ENCODE data around the gene DCDC2.

DCDC2 gene

GRCh38 chr6:24334285-24334684 is 23.6 kb downstream of the DCDC2 start:
- TF ChIP-seq, protein P1, sequence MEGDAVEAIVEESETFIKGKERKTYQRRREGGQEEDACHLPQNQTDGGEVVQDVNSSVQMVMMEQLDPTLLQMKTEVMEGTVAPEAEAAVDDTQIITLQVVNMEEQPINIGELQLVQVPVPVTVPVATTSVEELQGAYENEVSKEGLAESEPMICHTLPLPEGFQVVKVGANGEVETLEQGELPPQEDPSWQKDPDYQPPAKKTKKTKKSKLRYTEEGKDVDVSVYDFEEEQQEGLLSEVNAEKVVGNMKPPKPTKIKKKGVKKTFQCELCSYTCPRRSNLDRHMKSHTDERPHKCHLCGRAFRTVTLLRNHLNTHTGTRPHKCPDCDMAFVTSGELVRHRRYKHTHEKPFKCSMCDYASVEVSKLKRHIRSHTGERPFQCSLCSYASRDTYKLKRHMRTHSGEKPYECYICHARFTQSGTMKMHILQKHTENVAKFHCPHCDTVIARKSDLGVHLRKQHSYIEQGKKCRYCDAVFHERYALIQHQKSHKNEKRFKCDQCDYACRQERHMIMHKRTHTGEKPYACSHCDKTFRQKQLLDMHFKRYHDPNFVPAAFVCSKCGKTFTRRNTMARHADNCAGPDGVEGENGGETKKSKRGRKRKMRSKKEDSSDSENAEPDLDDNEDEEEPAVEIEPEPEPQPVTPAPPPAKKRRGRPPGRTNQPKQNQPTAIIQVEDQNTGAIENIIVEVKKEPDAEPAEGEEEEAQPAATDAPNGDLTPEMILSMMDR (IDR thresholded peaks at IDR 0.05), result no peak
- no peaks in the 10 kb centered on the region for H3K4me1 ChIP-seq
- no peak overlapping the region for H2AFZ ChIP-seq
- no peak overlapping the region for H3K9ac ChIP-seq
- H3K27ac ChIP-seq, result no peak overlapping the region
- H3K9me3 ChIP-seq (ENCODE audit: control insufficient read depth, low read length), result no peaks in the 10 kb centered on the region
- no peaks in the 10 kb centered on the region for H3K27me3 ChIP-seq (ENCODE audit: control insufficient read depth, insufficient read depth, low read length)
- no peaks in the 10 kb centered on the region for H3K36me3 ChIP-seq (ENCODE audit: control insufficient read depth, insufficient read depth, low read length)
- H3K79me2 ChIP-seq, result peaks cover 2% of the 10 kb centered on the region
- H3K4me3 ChIP-seq (ENCODE audit: low read depth, low read length), result no peak overlapping the region
- H3K4me2 ChIP-seq (ENCODE audit: low read length), result no peak overlapping the region

GRCh38 chr6:24332317-24332716 is 25.5 kb downstream of the DCDC2 start:
- Histone ChIP-seq H3K4me2 (ENCODE audit: low read length) (no peak overlapping the region), H3K9ac (no peak overlapping the region), H3K27ac (no peak overlapping the region), H3K79me2 (no peaks in the 10 kb centered on the region), H3K36me3 (ENCODE audit: control insufficient read depth, insufficient read depth, low read length) (no peaks in the 10 kb centered on the region), H3K27me3 (ENCODE audit: control insufficient read depth, insufficient read depth, low read length) (no peaks in the 10 kb centered on the region), H3K4me1 (no peaks in the 10 kb centered on the region), H3K9me3 (ENCODE audit: control insufficient read depth, low read length) (no peaks in the 10 kb centered on the region), H3K4me3 (ENCODE audit: low read depth, low read length) (no peak overlapping the region), H2AFZ (no peak overlapping the region)
- TF ChIP-seq, protein P1 (IDR thresholded peaks at IDR 0.05), result no peak

DNA sequence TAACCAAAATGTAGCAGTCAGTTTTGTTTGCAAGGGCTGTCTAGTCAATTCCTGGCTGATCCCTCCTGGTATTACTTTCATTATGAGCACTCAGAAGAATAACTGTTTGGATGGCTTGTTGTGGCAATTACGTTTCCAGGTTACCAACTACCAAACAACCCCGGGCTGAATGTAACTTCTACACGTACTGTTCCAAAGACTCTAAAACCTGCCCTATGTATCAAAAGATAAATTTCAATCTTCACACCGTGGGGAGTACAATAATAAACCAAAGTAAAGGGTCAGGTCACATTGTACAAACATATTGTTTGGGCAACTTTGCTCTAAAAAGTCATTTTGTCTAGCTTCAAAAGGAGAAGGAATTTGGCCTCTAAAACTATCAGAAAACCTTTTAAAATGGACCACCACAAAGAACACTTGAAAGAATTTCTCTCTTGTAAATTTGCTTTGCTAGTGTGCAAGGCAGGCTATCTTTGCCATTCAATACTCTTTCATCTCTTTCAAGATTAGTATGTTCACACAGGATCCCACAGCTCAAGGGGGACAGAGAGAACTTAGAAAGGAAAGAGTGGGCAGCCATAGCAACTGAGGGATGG is 27.6 kb downstream of the DCDC2 start:
- TF ChIP-seq, protein P1 (IDR thresholded peaks at IDR 0.05), result no peak
- H3K79me2 ChIP-seq, result no peaks in the 10 kb centered on the region
- H3K27ac ChIP-seq, result no peak overlapping the region
- no peak overlapping the region for H2AFZ ChIP-seq
- H3K4me2 ChIP-seq (ENCODE audit: low read length), result no peak overlapping the region
- H3K4me1 ChIP-seq, result no peaks in the 10 kb centered on the region
- no peaks in the 10 kb centered on the region for H3K27me3 ChIP-seq (ENCODE audit: control insufficient read depth, insufficient read depth, low read length)
- H3K9ac ChIP-seq, result no peak overlapping the region
- H3K4me3 ChIP-seq (ENCODE audit: low read depth, low read length), result no peak overlapping the region
- H3K36me3 ChIP-seq (ENCODE audit: control insufficient read depth, insufficient read depth, low read length), result no peaks in the 10 kb centered on the region
- no peaks in the 10 kb centered on the region for H3K9me3 ChIP-seq (ENCODE audit: control insufficient read depth, low read length)

- TF ChIP-seq, protein P1 (IDR thresholded peaks at IDR 0.05), result no peak
Observed at GRCh38 chr6:24329451-24329850, 28.4 kb downstream of the DCDC2 start.

GRCh38 chr6:24329022-24329421 is 28.8 kb downstream of the DCDC2 start:
- H3K79me2 ChIP-seq, result no peaks in the 10 kb centered on the region
- no peak overlapping the region for H3K4me2 ChIP-seq (ENCODE audit: low read length)
- H3K4me1 ChIP-seq, result peaks cover 1% of the 10 kb centered on the region
- H3K4me3 ChIP-seq (ENCODE audit: low read depth, low read length), result no peak overlapping the region
- H2AFZ ChIP-seq, result no peak overlapping the region
- H3K36me3 ChIP-seq (ENCODE audit: control insufficient read depth, insufficient read depth, low read length), result no peaks in the 10 kb centered on the region
- no peaks in the 10 kb centered on the region for H3K9me3 ChIP-seq (ENCODE audit: control insufficient read depth, low read length)
- H3K27ac ChIP-seq, result no peak overlapping the region
- TF ChIP-seq, protein P1 (IDR thresholded peaks at IDR 0.05), result no peak
- no peak overlapping the region for H3K9ac ChIP-seq
- H3K27me3 ChIP-seq (ENCODE audit: control insufficient read depth, insufficient read depth, low read length), result no peaks in the 10 kb centered on the region

More at GRCh38 chr6:24329451-24329850, 28.4 kb downstream of the DCDC2 start:
- no peaks in the 10 kb centered on the region for H3K36me3 ChIP-seq (ENCODE audit: control insufficient read depth, insufficient read depth, low read length)
- H3K79me2 ChIP-seq, result no peaks in the 10 kb centered on the region
- no peak overlapping the region for H3K9ac ChIP-seq
- no peak overlapping the region for H3K4me3 ChIP-seq (ENCODE audit: low read depth, low read length)
- H3K4me2 ChIP-seq (ENCODE audit: low read length), result no peak overlapping the region
- H2AFZ ChIP-seq, result no peak overlapping the region
- H3K9me3 ChIP-seq (ENCODE audit: control insufficient read depth, low read length), result no peaks in the 10 kb centered on the region
- no peaks in the 10 kb centered on the region for H3K27me3 ChIP-seq (ENCODE audit: control insufficient read depth, insufficient read depth, low read length)
- H3K4me1 ChIP-seq, result no peaks in the 10 kb centered on the region
- H3K27ac ChIP-seq, result no peak overlapping the region

All from parathyroid adenoma (tissue), 2 donors.